H9 (cell line): ENCODE measurements around the gene POR. TPM values are rescaled to one million over a fixed set of nuclear protein-coding genes. Genes with fewer than 3 reads are reported as not detected.

Experiments used
- DNase-seq: peaks from one replicate; pipeline ENCODE4 v3.0.0-alpha.2; 2017
- H2AFZ ChIP-seq: one replicate; pipeline ENCODE4 v1.6.1; 2013; ENCODE audit warnings: mild to moderate bottlenecking, low read length, control low read depth, moderate library complexity
- H2AK5ac ChIP-seq: 2 replicates; pipeline ENCODE4 v1.6.1; 2013; ENCODE audit warnings: low read length, control low read depth, mixed read lengths; ENCODE audit not compliant: insufficient read length
- H2BK120ac ChIP-seq: one replicate; pipeline ENCODE4 v1.6.1; 2013; ENCODE audit warnings: low read depth, mild to moderate bottlenecking, low read length, control low read depth, inconsistent platforms; ENCODE audit not compliant: poor library complexity, severe bottlenecking
- H2BK12ac ChIP-seq: 2 replicates; pipeline ENCODE4 v1.6.1; 2013; ENCODE audit warnings: low read length, control low read depth, mixed read lengths, low read depth; ENCODE audit not compliant: insufficient read length
- H2BK15ac ChIP-seq: 2 replicates; pipeline ENCODE4 v1.6.1; 2013; ENCODE audit warnings: low read depth, low read length, control low read depth
- H2BK20ac ChIP-seq: one replicate; pipeline ENCODE4 v1.6.1; 2013; ENCODE audit warnings: low read depth, mild to moderate bottlenecking, low read length, control low read depth, inconsistent platforms; ENCODE audit not compliant: poor library complexity, severe bottlenecking
- H2BK5ac ChIP-seq: 2 replicates; pipeline ENCODE4 v1.6.1; 2013; ENCODE audit warnings: low read length, control low read depth, mixed read lengths; ENCODE audit not compliant: insufficient read length
- H3K14ac ChIP-seq: 2 replicates; pipeline ENCODE4 v1.6.1; 2013; ENCODE audit warnings: low read length, control low read depth; ENCODE audit not compliant: insufficient read depth
- H3K18ac ChIP-seq: 2 replicates; pipeline ENCODE4 v1.6.1; 2013; ENCODE audit warnings: low read depth, mild to moderate bottlenecking, mixed read lengths, low read length, control low read depth; ENCODE audit not compliant: insufficient read length
- H3K23ac ChIP-seq: 2 replicates; pipeline ENCODE4 v1.6.1; 2013; ENCODE audit warnings: low read length, control low read depth, mixed read lengths, low read depth; ENCODE audit not compliant: insufficient read length
- H3K23me2 ChIP-seq: 2 replicates; pipeline ENCODE4 v1.6.1; 2013; ENCODE audit warnings: low read depth, mild to moderate bottlenecking, mixed read lengths, low read length, control low read depth; ENCODE audit not compliant: insufficient read length, poor library complexity, severe bottlenecking
- H3K27ac ChIP-seq: 2 replicates; pipeline ENCODE4 v1.5.1; 2013; ENCODE audit warnings: low read length, control low read depth, mixed read lengths, low read depth; ENCODE audit not compliant: insufficient read length
- H3K27me3 ChIP-seq: 2 replicates; pipeline ENCODE4 v1.6.1; 2013; ENCODE audit warnings: low read length, control low read depth, inconsistent platforms; ENCODE audit not compliant: insufficient read depth
- H3K4ac ChIP-seq: 2 replicates; pipeline ENCODE4 v1.6.1; 2013; ENCODE audit warnings: low read depth, mild to moderate bottlenecking, control low read depth, inconsistent platforms, low read length, moderate library complexity
- H3K4me1 ChIP-seq: 2 replicates; pipeline ENCODE4 v1.6.1; 2013; ENCODE audit warnings: low read length, control low read depth, inconsistent platforms; ENCODE audit not compliant: insufficient read depth
- H3K4me2 ChIP-seq: 2 replicates; pipeline ENCODE4 v1.6.1; 2013; ENCODE audit warnings: low read length, control low read depth, mixed read lengths; ENCODE audit not compliant: insufficient read length, insufficient read depth
- H3K56ac ChIP-seq: 2 replicates; pipeline ENCODE4 v1.6.1; 2013; ENCODE audit warnings: low read depth, mild to moderate bottlenecking, mixed read lengths, low read length, control low read depth; ENCODE audit not compliant: insufficient read length
- H3K79me1 ChIP-seq: 2 replicates; pipeline ENCODE4 v1.6.1; 2013; ENCODE audit warnings: low read depth, mild to moderate bottlenecking, moderate library complexity, low read length, control low read depth, inconsistent platforms; ENCODE audit not compliant: insufficient read depth, poor library complexity, severe bottlenecking
- H3K79me2 ChIP-seq: 2 replicates; pipeline ENCODE4 v1.6.1; 2013; ENCODE audit warnings: low read length, control low read depth, inconsistent platforms; ENCODE audit not compliant: insufficient read depth
- H3K9ac ChIP-seq: 2 replicates; pipeline ENCODE4 v1.6.1; 2013; ENCODE audit warnings: low read length, control low read depth, mixed read lengths; ENCODE audit not compliant: insufficient read length; ENCODE audit errors: extremely low read depth
- H3K9me3 ChIP-seq: one replicate; pipeline ENCODE4 v1.6.1; 2013; ENCODE audit warnings: low read depth, low read length, inconsistent platforms; ENCODE audit not compliant: control insufficient read depth
- H3T11ph ChIP-seq: one replicate; pipeline ENCODE4 v1.6.1; 2013; ENCODE audit warnings: mild to moderate bottlenecking, low read length, control low read depth, inconsistent platforms
- H4K20me1 ChIP-seq: one replicate; pipeline ENCODE4 v1.6.1; 2013; ENCODE audit not compliant: control insufficient read depth, insufficient read length, insufficient read depth
- H4K5ac ChIP-seq: 2 replicates; pipeline ENCODE4 v1.6.1; 2013; ENCODE audit warnings: low read depth, mild to moderate bottlenecking, mixed read lengths, low read length, control low read depth; ENCODE audit not compliant: insufficient read length
- H4K8ac ChIP-seq: replicated peaks from 2 replicates; pipeline ENCODE4 v1.6.1; 2013; ENCODE audit warnings: low read length, control low read depth, mixed read lengths, low read depth; ENCODE audit not compliant: insufficient read length
- H4K91ac ChIP-seq: 2 replicates; pipeline ENCODE4 v1.6.1; 2013; ENCODE audit warnings: low read depth, mild to moderate bottlenecking, moderate library complexity, mixed read lengths, low read length, control low read depth; ENCODE audit not compliant: insufficient read length
- H3K27ac Mint-ChIP-seq, 3 experiments: 2 replicates in 2 of 3; 3 replicates in 1 of 3; pipeline ENCODE4 v1.8.0; 2020 to 2021; ENCODE audit warnings: mixed read lengths in 3 of 3, mild to moderate bottlenecking in 1 of 3, moderate library complexity in 1 of 3
- H3K27me3 Mint-ChIP-seq: 2 replicates; pipeline ENCODE4 v1.8.0; 2021; ENCODE audit warnings: low read depth, mild to moderate bottlenecking, moderate library complexity, mixed read lengths
- H3K36me3 Mint-ChIP-seq, 3 experiments: 2 replicates in 2 of 3; 3 replicates in 1 of 3; pipeline ENCODE4 v1.8.0; 2020 to 2021; ENCODE audit warnings: low read depth in 3 of 3, mixed read lengths in 3 of 3; ENCODE audit not compliant: insufficient read depth in 1 of 3
- H3K4me1 Mint-ChIP-seq, 2 experiments: 2 replicates each; pipeline ENCODE4 v1.8.0; 2020; ENCODE audit warnings: mixed read lengths in 2 of 2
- H3K4me3 Mint-ChIP-seq, 2 experiments: 2 replicates in 1 of 2; 3 replicates in 1 of 2; pipeline ENCODE4 v1.8.0; 2020 to 2021; ENCODE audit warnings: mild to moderate bottlenecking in 2 of 2, mixed read lengths in 2 of 2, moderate library complexity in 1 of 2
- H3K9me3 Mint-ChIP-seq, 2 experiments: 2 replicates in 1 of 2; 3 replicates in 1 of 2; pipeline ENCODE4 v1.8.0; 2020; ENCODE audit warnings: mild to moderate bottlenecking in 2 of 2, mixed read lengths in 2 of 2, moderate library complexity in 1 of 2
- WGBS: extraction: QIAGEN DNeasy Blood & Tissue Kit; methylation state at CpG from one replicate; pipeline ENCODE4 v1.1.7; 2013; ENCODE audit warnings: missing lambda C conversion rate, low lambda C conversion rate, mixed read lengths; ENCODE audit not compliant: insufficient read length; ENCODE audit errors: extremely low coverage; 5-methylcytosine and 5-hydroxymethylcytosine counted together
- total RNA-seq: library from RNA; stranded (reverse); gene quantifications from 2 replicates; pipeline ENCODE4 v1.2.1, GENCODE V29; 2021
- TF ChIP-seq, protein P1 (sequence below): fragments of 200-600 bp; sonication (generic); conservative IDR thresholded peaks from 3 replicates; pipeline ENCODE4 v1.8.0; 2021; ENCODE audit warnings: antibody characterized with exemption, mild to moderate bottlenecking

Gene POR
- total RNA-seq, 1 experiment from 2014 or later: 128 TPM

GRCh38 chr7:75980430-75981202 lies 65.7 kb downstream of the POR start:
- no peak overlapping the region; the same call in 1 of the 2 replicates for H3K14ac ChIP-seq
- no peak overlapping the region for H3K9ac ChIP-seq
- DNase-seq: no peak
- no peak overlapping the region for H4K5ac ChIP-seq
- H4K91ac ChIP-seq: no peak overlapping the region
- no peak overlapping the region for H2BK15ac ChIP-seq
- no peak overlapping the region for H3K27ac ChIP-seq
- Mint-ChIP-seq H3K27ac (peak overlapping the region in 2 of 3 experiments; percentile 86 to 89; a peak in 2 of 7 replicates), H3K27me3 (peaks cover 1% of the 10 kb centered on the region; the same call in 1 of the 2 replicates), H3K36me3 (peaks cover 14 to 33% (median 32%) of the 10 kb centered on the region in 3 experiments), H3K4me1 (no peaks in the 10 kb centered on the region), H3K9me3 (no peaks in the 10 kb centered on the region), H3K4me3 (no peak overlapping the region)
- no peaks in the 10 kb centered on the region for H3K27me3 ChIP-seq
- no peak overlapping the region for H3K23ac ChIP-seq
- H2BK20ac ChIP-seq: no peak overlapping the region
- H3K4ac ChIP-seq: no peak overlapping the region
- H3K79me1 ChIP-seq: no peaks in the 10 kb centered on the region
- H3K56ac ChIP-seq: no peak overlapping the region
- no peaks in the 10 kb centered on the region for H3K4me1 ChIP-seq
- H2BK5ac ChIP-seq: no peak overlapping the region
- H2AFZ ChIP-seq: no peak overlapping the region
- TF ChIP-seq, protein P1, sequence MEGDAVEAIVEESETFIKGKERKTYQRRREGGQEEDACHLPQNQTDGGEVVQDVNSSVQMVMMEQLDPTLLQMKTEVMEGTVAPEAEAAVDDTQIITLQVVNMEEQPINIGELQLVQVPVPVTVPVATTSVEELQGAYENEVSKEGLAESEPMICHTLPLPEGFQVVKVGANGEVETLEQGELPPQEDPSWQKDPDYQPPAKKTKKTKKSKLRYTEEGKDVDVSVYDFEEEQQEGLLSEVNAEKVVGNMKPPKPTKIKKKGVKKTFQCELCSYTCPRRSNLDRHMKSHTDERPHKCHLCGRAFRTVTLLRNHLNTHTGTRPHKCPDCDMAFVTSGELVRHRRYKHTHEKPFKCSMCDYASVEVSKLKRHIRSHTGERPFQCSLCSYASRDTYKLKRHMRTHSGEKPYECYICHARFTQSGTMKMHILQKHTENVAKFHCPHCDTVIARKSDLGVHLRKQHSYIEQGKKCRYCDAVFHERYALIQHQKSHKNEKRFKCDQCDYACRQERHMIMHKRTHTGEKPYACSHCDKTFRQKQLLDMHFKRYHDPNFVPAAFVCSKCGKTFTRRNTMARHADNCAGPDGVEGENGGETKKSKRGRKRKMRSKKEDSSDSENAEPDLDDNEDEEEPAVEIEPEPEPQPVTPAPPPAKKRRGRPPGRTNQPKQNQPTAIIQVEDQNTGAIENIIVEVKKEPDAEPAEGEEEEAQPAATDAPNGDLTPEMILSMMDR: no peak
- H3K9me3 ChIP-seq: no peaks in the 10 kb centered on the region
- H3T11ph ChIP-seq: no peak overlapping the region
- H3K23me2 ChIP-seq: no peaks in the 10 kb centered on the region
- no CpG with 5 or more reads among the region's 29 CpGs for WGBS
- no peaks in the 10 kb centered on the region for H4K20me1 ChIP-seq
- no peak overlapping the region for H2BK12ac ChIP-seq
- H2AK5ac ChIP-seq: no peak overlapping the region
- no peak overlapping the region for H2BK120ac ChIP-seq
- no peak overlapping the region for H4K8ac ChIP-seq
- no peaks in the 10 kb centered on the region for H3K79me2 ChIP-seq
- H3K18ac ChIP-seq: no peak overlapping the region
- no peak overlapping the region for H3K4me2 ChIP-seq
